ENCODE measurements around the gene TEK. TPM values are rescaled to one million over a fixed set of nuclear protein-coding genes. Genes with fewer than 3 reads are reported as not detected.

TEK gene
- polyA plus RNA-seq, 1 donor (not counting 4 experiments of a cell fraction or from before 2014, with no cell fraction given) = 0.03 TPM

DNA sequence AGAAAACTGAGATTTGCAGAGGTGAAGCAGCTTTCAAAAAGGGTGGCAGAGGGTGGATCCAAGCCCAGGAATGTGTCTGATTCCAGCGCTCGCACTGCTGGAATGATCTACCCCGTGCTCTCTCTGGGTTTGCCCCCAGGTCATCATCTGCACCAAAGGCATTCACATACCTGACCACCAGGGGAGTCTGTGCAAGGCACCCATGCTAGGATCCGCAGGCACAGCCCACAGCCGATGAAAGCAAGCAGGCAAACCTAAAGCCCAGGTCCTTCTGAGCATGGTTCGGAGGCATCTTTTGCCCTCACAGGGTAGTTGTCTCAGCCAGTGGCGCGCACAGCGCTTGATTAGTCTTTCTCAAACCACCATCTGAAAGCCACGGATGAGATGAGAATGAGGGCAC lies 56.6 kb downstream of the TEK start:
- H3K9ac ChIP-seq (ENCODE audit: control insufficient read depth, extremely low read depth, insufficient read depth, low read length) = no peak overlapping the region
- H3K9me3 ChIP-seq (ENCODE audit: control insufficient read depth, low read depth, low read length) = no peaks in the 10 kb centered on the region
- H3K36me3 ChIP-seq (ENCODE audit: control insufficient read depth in 2 of 2, extremely low read depth in 1 of 2, insufficient read depth in 2 of 2, low read length in 2 of 2) = no peaks in the 10 kb centered on the region
- no peaks in the 10 kb centered on the region for H3K79me2 ChIP-seq (ENCODE audit: control insufficient read depth, insufficient read depth, low read length)
- no peaks in the 10 kb centered on the region for H3K4me1 ChIP-seq (ENCODE audit: control insufficient read depth, extremely low read depth, insufficient read depth, low read length)
- no peaks in the 10 kb centered on the region for H3K9me1 ChIP-seq (ENCODE audit: control insufficient read depth, extremely low read depth, insufficient read depth, low read length)
- no peak overlapping the region for H2AFZ ChIP-seq (ENCODE audit: control insufficient read depth, low read length)
- DNase-seq (ENCODE audit: low read depth, low spot score) = no peak
- H3K27me3 ChIP-seq (ENCODE audit: control insufficient read depth, extremely low read depth, insufficient read depth, low read length) = no peaks in the 10 kb centered on the region
- no peaks in the 10 kb centered on the region for H4K20me1 ChIP-seq (ENCODE audit: control insufficient read depth, extremely low read depth, insufficient read depth, low read length)
- FAIRE-seq = no peak
- H3K4me2 ChIP-seq (ENCODE audit: control insufficient read depth, extremely low read depth, insufficient read depth, low read depth, low read length) = no peak overlapping the region
- dilution Hi-C loops (cut with MboI; ENCODE audit: extremely low pct_ligation_motif_present, low sequenced_read_pairs) = no loop called here
- H3K4me3 ChIP-seq (ENCODE audit: control insufficient read depth in 2 of 3, extremely low read depth in 1 of 3, insufficient read depth in 2 of 3, low read depth in 1 of 3, low read length in 3 of 3) = no peak overlapping the region
- no peak overlapping the region for H3K27ac ChIP-seq (ENCODE audit: control insufficient read depth, insufficient read depth, low read length)
- TF ChIP-seq, protein P1, sequence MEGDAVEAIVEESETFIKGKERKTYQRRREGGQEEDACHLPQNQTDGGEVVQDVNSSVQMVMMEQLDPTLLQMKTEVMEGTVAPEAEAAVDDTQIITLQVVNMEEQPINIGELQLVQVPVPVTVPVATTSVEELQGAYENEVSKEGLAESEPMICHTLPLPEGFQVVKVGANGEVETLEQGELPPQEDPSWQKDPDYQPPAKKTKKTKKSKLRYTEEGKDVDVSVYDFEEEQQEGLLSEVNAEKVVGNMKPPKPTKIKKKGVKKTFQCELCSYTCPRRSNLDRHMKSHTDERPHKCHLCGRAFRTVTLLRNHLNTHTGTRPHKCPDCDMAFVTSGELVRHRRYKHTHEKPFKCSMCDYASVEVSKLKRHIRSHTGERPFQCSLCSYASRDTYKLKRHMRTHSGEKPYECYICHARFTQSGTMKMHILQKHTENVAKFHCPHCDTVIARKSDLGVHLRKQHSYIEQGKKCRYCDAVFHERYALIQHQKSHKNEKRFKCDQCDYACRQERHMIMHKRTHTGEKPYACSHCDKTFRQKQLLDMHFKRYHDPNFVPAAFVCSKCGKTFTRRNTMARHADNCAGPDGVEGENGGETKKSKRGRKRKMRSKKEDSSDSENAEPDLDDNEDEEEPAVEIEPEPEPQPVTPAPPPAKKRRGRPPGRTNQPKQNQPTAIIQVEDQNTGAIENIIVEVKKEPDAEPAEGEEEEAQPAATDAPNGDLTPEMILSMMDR (optimal IDR thresholded peaks at IDR 0.05 in 1 of 3, IDR thresholded peaks at IDR 0.05 in 1 of 3, conservative IDR thresholded peaks at IDR 0.05 in 1 of 3; ENCODE audit: extremely low read depth in 1 of 3, insufficient read depth in 2 of 3, low read length in 3 of 3) = peak in 2 of 3 experiments; percentile 19 to 41
- no peak for TF ChIP-seq EZH2 (IDR thresholded peaks at IDR 0.05; ENCODE audit: low read length)

GRCh38 chr9:27168496-27168895 lies 59.5 kb downstream of the TEK start:
- H4K20me1 ChIP-seq (ENCODE audit: control insufficient read depth, extremely low read depth, insufficient read depth, low read length) = no peaks in the 10 kb centered on the region
- H3K27me3 ChIP-seq (ENCODE audit: control insufficient read depth, extremely low read depth, insufficient read depth, low read length) = no peaks in the 10 kb centered on the region
- H3K9me3 ChIP-seq (ENCODE audit: control insufficient read depth, low read depth, low read length) = no peaks in the 10 kb centered on the region
- DNase-seq (ENCODE audit: low read depth, low spot score) (no peak), FAIRE-seq (no peak)
- H3K27ac ChIP-seq (ENCODE audit: control insufficient read depth, insufficient read depth, low read length) = no peak overlapping the region
- TF ChIP-seq EZH2 (IDR thresholded peaks at IDR 0.05; ENCODE audit: low read length) = no peak
- TF ChIP-seq, protein P1 (optimal IDR thresholded peaks at IDR 0.05 in 1 of 3, IDR thresholded peaks at IDR 0.05 in 1 of 3, conservative IDR thresholded peaks at IDR 0.05 in 1 of 3; ENCODE audit: extremely low read depth in 1 of 3, insufficient read depth in 2 of 3, low read length in 3 of 3) = no peak
- no peaks in the 10 kb centered on the region for H3K79me2 ChIP-seq (ENCODE audit: control insufficient read depth, insufficient read depth, low read length)
- H2AFZ ChIP-seq (ENCODE audit: control insufficient read depth, low read length) = no peak overlapping the region
- no peak overlapping the region for H3K4me2 ChIP-seq (ENCODE audit: control insufficient read depth, extremely low read depth, insufficient read depth, low read depth, low read length)
- no peaks in the 10 kb centered on the region for H3K9me1 ChIP-seq (ENCODE audit: control insufficient read depth, extremely low read depth, insufficient read depth, low read length)
- H3K4me1 ChIP-seq (ENCODE audit: control insufficient read depth, extremely low read depth, insufficient read depth, low read length) = no peaks in the 10 kb centered on the region
- H3K36me3 ChIP-seq (ENCODE audit: control insufficient read depth in 2 of 2, extremely low read depth in 1 of 2, insufficient read depth in 2 of 2, low read length in 2 of 2) = no peaks in the 10 kb centered on the region
- no peak overlapping the region for H3K4me3 ChIP-seq (ENCODE audit: control insufficient read depth in 2 of 3, extremely low read depth in 1 of 3, insufficient read depth in 2 of 3, low read depth in 1 of 3, low read length in 3 of 3)
- H3K9ac ChIP-seq (ENCODE audit: control insufficient read depth, extremely low read depth, insufficient read depth, low read length) = no peak overlapping the region
- dilution Hi-C loops (cut with MboI; ENCODE audit: extremely low pct_ligation_motif_present, low sequenced_read_pairs) = no loop called here
